ENCODE data around the gene RPEL1.

DNA sequence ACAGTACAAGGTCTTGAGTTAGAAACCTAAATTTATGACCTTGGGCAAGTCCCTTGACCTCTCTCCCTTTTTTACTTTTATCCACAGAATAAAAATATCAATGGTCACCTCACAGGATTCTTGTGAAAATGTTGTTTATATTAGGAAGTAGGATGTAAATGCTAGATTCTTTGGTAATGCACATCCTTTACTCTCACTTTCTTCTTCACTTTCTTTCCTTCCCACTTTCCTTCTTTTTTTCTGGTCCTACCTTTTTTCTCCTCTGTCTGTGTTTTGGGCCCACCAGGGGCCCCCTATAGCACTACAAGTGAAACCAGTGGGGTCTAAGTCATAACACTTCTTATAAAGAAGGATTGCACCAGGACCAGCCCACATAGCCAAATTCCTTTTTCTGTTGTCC, 12.1 kb downstream of the RPEL1 start:
- TF ChIP-seq, protein P1, sequence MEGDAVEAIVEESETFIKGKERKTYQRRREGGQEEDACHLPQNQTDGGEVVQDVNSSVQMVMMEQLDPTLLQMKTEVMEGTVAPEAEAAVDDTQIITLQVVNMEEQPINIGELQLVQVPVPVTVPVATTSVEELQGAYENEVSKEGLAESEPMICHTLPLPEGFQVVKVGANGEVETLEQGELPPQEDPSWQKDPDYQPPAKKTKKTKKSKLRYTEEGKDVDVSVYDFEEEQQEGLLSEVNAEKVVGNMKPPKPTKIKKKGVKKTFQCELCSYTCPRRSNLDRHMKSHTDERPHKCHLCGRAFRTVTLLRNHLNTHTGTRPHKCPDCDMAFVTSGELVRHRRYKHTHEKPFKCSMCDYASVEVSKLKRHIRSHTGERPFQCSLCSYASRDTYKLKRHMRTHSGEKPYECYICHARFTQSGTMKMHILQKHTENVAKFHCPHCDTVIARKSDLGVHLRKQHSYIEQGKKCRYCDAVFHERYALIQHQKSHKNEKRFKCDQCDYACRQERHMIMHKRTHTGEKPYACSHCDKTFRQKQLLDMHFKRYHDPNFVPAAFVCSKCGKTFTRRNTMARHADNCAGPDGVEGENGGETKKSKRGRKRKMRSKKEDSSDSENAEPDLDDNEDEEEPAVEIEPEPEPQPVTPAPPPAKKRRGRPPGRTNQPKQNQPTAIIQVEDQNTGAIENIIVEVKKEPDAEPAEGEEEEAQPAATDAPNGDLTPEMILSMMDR (IDR thresholded peaks at IDR 0.05; ENCODE audit: poor library complexity): no peak
- TF ChIP-seq EZH2 (IDR thresholded peaks at IDR 0.05; ENCODE audit: borderline replicate concordance): no peak
